ENCODE results near the gene MISFA.
"Not testable (repeated sequence)": the region's sequence is repeated elsewhere in the genome, so short reads cannot be mapped to it uniquely, and the experiment has no call there.

Gene MISFA

GRCh38 chr11:18617688-18618341 is 18.2 kb downstream of the MISFA start:
- DNase-seq (ENCODE audit: low spot score) = no peak

- DNase-seq (ENCODE audit: low spot score) = no peak
These were observed 18.9 kb downstream of the MISFA start for GRCh38 chr11:18618342-18619025.

- no peak for DNase-seq (ENCODE audit: low spot score)
These were observed 24.1 kb downstream of the MISFA start for GRCh38 chr11:18623707-18624106.

GRCh38 chr11:18624161-18624560 is 24.6 kb downstream of the MISFA start:
- no peak for DNase-seq (ENCODE audit: low spot score)

GRCh38 chr11:18632841-18633240 is 33.3 kb downstream of the MISFA start:
- no peak for DNase-seq (ENCODE audit: low spot score)

GRCh38 chr11:18633256-18634139 is 33.9 kb downstream of the MISFA start:
- no peak for DNase-seq (ENCODE audit: low spot score)

GRCh38 chr11:18634140-18635032 is 34.8 kb downstream of the MISFA start, which contains the start of gene SPTY2D1:
Gene SPTY2D1, minus strand, starts transcription at chr11:18634342. Its CDS starts 85 bp downstream, at chr11:18634257.
- peak; percentile 100 for DNase-seq (ENCODE audit: low spot score)

GRCh38 chr11:18641677-18642076 is 42.1 kb downstream of the MISFA start:
- DNase-seq (ENCODE audit: low spot score) = no peak

- DNase-seq (ENCODE audit: low spot score) = not testable (repeated sequence)
These were observed 43.4 kb downstream of the MISFA start for GRCh38 chr11:18643034-18643433.

- DNase-seq (ENCODE audit: low spot score) = no peak
These were observed 50.8 kb downstream of the MISFA start for GRCh38 chr11:18650353-18650752.

- peak; percentile 68 for DNase-seq (ENCODE audit: low spot score)
These were observed 51.4 kb downstream of the MISFA start for GRCh38 chr11:18650859-18651557.

All from cerebellar cortex (tissue), 1 donor.